ENCODE measurements around the gene CNTNAP1. TPM values are rescaled to one million over a fixed set of nuclear protein-coding genes. Genes with fewer than 3 reads are reported as not detected.

The CNTNAP1 gene
- total RNA-seq, 1 donor from 2014 or later: 8.3 TPM

GRCh38 chr17:42685831-42686230 is 3.5 kb downstream of the CNTNAP1 start:
- DNase-seq: no peak

- no peak for DNase-seq
Measured at GRCh38 chr17:42686520-42687128, 4.3 kb downstream of the CNTNAP1 start.

GRCh38 chr17:42687707-42688320 is 5.5 kb downstream of the CNTNAP1 start:
- no peak for DNase-seq

- DNase-seq: no peak
Measured at GRCh38 chr17:42690596-42690995, 8.3 kb downstream of the CNTNAP1 start.

GRCh38 chr17:42691021-42691545 is 8.8 kb downstream of the CNTNAP1 start:
- no peak for DNase-seq

GRCh38 chr17:42692489-42692888 is 10.2 kb downstream of the CNTNAP1 start:
- no peak for DNase-seq

- no peak for DNase-seq
Measured at GRCh38 chr17:42694524-42694923, 12.2 kb downstream of the CNTNAP1 start.

- DNase-seq: no peak
Measured at GRCh38 chr17:42695500-42695899, 13.2 kb downstream of the CNTNAP1 start.

- DNase-seq: no peak
Measured at GRCh38 chr17:42697108-42697811, 14.9 kb downstream of the CNTNAP1 start.

- DNase-seq: no peak
Measured at GRCh38 chr17:42698736-42699414, 16.5 kb downstream of the CNTNAP1 start.

- no peak for DNase-seq
Measured at GRCh38 chr17:42699415-42699740, 17.0 kb downstream of the CNTNAP1 start.

- DNase-seq: no peak
Measured at GRCh38 chr17:42700586-42701289, 18.4 kb downstream of the CNTNAP1 start.

GRCh38 chr17:42702446-42702845 is 20.1 kb downstream of the CNTNAP1 start:
- DNase-seq: no peak

GRCh38 chr17:42704490-42704836 is 22.1 kb downstream of the CNTNAP1 start:
- no peak for DNase-seq

- no peak for DNase-seq
Measured at GRCh38 chr17:42704837-42705494, 22.6 kb downstream of the CNTNAP1 start.

GRCh38 chr17:42706732-42707131 is 24.4 kb downstream of the CNTNAP1 start:
- no peak for DNase-seq

- no peak for DNase-seq
Measured at GRCh38 chr17:42708588-42708987, 26.3 kb downstream of the CNTNAP1 start.

GRCh38 chr17:42709561-42709960 is 27.2 kb downstream of the CNTNAP1 start:
- no peak for DNase-seq

GRCh38 chr17:42720996-42721583 is 38.8 kb downstream of the CNTNAP1 start:
- DNase-seq: peak; percentile 40

- DNase-seq: no peak
Measured at GRCh38 chr17:42723636-42724035, 41.3 kb downstream of the CNTNAP1 start.

GRCh38 chr17:42725143-42725542 is 42.8 kb downstream of the CNTNAP1 start:
- no peak for DNase-seq

GRCh38 chr17:42740699-42741098 is 58.4 kb downstream of the CNTNAP1 start:
- DNase-seq: no peak

Data from skin of body (tissue), 2 donors.